COLO829 (cell line): Measurements from ENCODE around the gene PACSIN1.

Source experiments
- DNase-seq: peaks from one replicate; pipeline ENCODE4 v3.0.0; 2012; ENCODE audit warnings: low spot score

PACSIN1 gene

GRCh38 chr6:34562350-34562749, 96.5 kb downstream of the PACSIN1 start:
- no peak for DNase-seq

- DNase-seq: no peak
These were observed 97.1 kb downstream of the PACSIN1 start for GRCh38 chr6:34562861-34563512.

DNA sequence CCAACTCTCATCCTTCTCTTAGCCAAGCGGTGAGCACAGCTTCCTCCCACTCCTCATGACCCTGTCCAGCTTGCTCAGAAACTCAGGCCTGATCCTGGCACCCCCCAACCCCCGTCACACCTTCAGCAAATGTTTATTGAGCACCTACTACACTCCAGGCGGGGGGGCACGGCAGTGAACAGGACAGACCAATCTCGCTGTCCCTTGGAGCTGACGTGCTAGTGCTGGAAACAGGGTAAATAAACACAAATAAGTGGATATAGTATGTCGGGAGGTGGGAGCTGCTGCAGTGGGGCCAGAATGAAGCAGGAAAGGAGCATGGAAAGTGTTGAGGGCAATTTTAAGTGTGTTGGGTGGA, 97.6 kb downstream of the PACSIN1 start:
- no peak for DNase-seq

DNA sequence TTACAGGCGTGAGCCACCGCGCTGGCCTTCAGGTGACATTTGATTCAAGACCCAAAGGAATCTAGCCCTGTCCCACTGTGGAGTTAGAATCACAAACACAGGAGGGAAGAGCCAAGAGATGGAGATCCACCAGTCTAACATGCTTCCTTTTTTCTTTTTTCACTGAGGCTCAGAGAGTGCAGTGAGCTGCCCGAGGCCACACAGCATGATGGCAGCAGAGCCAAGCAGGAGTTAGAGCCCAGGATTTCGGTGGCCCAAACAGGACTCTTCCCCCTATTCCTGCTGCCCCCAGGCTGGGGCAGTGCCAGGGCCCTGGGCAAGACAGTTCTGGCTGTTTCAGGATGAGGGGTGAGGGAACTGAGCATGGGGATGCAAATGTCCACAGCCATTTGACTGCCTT, 98.3 kb downstream of the PACSIN1 start:
- DNase-seq: no peak

- DNase-seq: no peak
These were observed 99.9 kb downstream of the PACSIN1 start for GRCh38 chr6:34565722-34566137.

- DNase-seq: no peak
These were observed 101.1 kb downstream of the PACSIN1 start for GRCh38 chr6:34566830-34567546.

DNA sequence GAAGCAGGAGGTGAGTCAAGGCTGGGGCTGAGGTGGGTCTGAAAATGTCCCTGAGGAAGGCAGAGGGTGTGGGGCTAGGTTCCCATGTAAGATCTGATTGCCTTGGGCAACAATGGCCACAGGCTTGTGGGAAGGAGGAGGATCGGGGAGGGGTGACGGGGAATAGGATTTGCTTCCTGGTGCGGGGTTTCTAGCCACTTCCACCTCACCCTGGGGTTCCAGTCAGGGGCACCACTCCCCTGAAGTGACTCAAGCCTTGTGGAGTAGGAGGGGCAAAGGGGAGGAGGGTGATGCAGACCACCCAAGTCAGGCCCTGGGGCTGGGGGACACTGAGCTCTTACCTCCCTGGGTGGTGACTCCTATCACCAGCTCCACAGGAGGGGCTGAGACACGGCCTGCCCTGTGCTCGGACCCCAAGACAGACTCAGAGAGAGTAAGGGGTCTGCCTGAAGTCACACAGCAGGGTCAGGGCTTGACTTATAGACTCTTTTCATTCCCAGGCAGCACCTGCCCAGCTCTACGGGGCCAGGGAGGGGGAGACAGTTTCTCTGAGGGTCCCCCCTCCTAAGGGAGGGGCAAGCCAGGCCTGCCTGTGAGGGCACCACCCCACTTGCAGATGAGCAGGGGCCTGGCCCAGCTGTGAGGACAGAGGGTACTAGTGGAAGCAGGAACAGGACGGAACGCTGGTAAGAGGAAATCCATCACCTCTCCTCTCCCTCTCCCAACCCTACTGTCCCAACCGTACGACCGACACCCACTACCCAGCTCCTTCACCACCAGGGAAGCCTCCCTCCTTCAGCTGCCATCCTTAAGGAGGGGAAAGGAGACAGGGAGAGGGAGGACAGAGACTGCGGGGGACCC, 102.7 kb downstream of the PACSIN1 start:
- DNase-seq: no peak

GRCh38 chr6:34569361-34569973, 103.6 kb downstream of the PACSIN1 start:
- no peak for DNase-seq

DNA sequence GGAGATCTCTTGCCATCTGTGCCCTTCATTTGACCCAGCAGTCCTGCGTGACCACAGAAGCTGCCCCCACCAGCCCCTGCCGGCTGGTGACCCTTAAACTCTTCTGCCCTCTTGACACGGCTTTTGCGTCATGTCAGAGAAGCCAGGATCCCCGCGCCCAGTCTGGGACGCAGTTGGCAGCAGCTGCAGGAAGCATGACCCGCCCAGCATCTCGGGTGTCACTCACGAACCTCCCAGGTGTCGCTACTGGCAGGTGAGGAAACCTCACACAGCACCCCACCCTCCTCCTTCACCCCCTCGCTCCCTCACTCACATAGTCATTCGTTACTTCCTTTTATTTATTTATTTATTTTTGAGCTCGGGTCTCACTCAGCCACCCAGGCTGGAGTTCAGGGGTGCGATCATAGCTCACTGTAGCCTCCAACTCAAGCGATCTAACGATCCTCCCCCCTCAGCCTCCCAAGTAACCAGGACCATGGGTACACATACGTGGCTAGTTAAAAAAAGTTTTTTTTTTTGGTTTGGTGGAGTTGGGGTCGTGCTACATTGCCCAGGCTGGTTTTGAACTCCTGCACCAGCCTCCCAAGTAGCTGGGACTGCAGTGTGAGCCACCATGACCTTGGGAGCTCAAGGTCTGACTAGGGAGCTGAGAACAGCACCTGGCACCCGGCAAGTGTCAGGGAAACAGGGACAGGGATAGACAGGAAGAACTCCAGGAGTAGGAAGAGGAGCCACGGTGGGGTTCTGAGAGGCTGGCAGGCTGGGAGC, 104.4 kb downstream of the PACSIN1 start:
- no peak for DNase-seq

DNA sequence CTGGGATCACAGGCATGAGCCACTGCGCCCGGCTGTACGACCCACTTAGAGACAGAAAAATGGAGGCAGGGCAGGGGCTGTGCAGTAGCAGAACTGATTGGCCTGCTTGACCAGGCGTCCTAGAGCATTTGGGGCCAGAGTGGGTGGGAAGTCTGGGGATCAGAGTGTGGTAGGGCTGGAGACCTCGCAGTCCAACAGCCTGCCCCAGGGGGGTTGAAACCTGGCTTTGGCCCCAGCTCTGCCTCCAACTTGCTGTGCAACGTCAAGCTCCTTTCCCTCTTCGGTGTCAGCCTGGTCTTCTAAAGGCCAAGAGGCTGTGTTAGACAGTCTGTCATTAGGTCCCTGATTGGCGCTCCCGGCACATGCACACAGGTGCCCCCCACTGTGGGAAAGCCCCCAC, 105.5 kb downstream of the PACSIN1 start:
- no peak for DNase-seq

GRCh38 chr6:34572021-34572420, 106.1 kb downstream of the PACSIN1 start:
- DNase-seq: no peak

GRCh38 chr6:34572585-34572984, 106.7 kb downstream of the PACSIN1 start:
- no peak for DNase-seq

GRCh38 chr6:34573567-34574183, 107.8 kb downstream of the PACSIN1 start:
- DNase-seq: no peak

GRCh38 chr6:34574647-34575293, 108.9 kb downstream of the PACSIN1 start:
- DNase-seq: no peak

DNA sequence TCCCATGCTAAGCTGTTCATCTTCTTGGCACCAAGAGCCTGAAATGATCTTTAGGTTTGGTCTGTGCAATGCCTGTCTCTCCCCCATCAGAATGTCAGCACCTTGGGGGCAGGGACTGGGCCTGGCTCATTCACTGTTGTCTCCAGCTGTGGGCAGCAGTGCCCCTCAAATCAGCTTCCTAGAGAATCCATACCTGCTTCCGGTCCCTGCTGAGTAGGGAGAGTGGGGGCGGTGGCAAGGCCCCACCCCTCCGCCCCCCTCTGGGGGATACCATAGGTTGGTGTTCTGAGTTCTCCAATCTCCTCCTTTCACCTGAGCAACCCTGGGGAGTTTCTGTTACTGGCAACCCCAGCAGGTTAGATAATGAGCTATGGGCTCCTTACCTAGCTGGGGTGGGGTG, 109.5 kb downstream of the PACSIN1 start:
- no peak for DNase-seq

- no peak for DNase-seq
These were observed 110.5 kb downstream of the PACSIN1 start for GRCh38 chr6:34576286-34576955.

DNA sequence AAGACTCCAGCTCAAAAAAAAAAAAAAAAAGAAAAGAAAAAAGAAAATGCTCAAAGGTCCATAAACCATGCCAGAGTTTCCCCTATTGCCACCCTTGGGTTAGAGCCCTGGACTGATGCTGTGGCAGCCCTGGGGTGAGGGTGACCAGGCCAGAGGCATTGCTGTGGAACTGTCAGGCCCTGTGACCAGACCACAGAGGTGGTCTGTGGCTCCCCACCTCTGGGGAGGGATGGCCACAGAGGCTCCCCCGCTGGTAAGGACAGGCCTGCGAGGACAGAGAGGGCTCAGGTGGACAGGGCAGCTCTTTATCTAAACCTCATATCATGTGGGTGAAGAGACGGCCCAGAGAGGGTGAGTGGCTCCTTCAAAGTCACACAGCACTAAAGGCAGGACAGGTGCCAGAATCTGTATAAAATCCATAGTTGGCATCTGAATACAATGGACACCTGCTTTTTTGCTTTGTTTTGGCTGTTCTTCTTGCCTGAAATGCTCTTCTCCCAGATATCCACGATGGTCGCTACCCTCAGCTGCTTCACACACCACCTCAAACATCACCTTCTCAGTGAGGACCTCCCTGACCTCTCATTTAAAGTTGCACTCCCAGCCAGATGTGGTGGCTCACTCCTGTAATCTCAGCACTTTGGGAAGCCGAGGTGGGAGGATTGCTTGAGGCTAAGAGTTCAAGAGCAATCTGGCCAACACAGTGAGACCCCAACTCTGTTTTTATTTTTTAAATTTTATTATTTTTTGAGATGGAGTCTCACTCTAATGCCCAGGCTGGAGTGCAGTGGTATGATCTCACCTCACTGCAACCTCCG, 112.8 kb downstream of the PACSIN1 start:
- DNase-seq: no peak

- no peak for DNase-seq
These were observed 115.1 kb downstream of the PACSIN1 start for GRCh38 chr6:34580707-34581560.
